HEK293T (cell line): ENCODE data around the gene LYAR.
A peak's percentile ranks its signal among the peaks of the same experiment; 100 is the strongest.
"Not testable (repeated sequence)": the region's sequence is repeated elsewhere in the genome, so short reads cannot be mapped to it uniquely, and the experiment has no call there.

Experiments
- CTCF ChIA-PET: fragments of 350-600 bp; formaldehyde crosslinking; extraction: SDS; loops from one replicate; lab custom pipeline; 2021; ENCODE audit warnings: antibody characterized with exemption, inconsistent platforms; lab: Yijun Ruan, JAX
- POLR2A ChIA-PET: fragments of 350-600 bp; formaldehyde crosslinking; extraction: SDS; loops from one replicate; lab custom pipeline; 2020; ENCODE audit warnings: antibody characterized with exemption, inconsistent platforms; lab: Yijun Ruan, JAX
- DNase-seq: peaks from one replicate; pipeline ENCODE4 v3.0.0; 2012; ENCODE audit warnings: mixed read lengths; ENCODE audit errors: extremely low spot score
- ARNT ChIP-seq: fragments of 450-650 bp; IDR thresholded peaks from 2 replicates; pipeline ENCODE4 v1.6.1; 2017; ENCODE audit warnings: mild to moderate bottlenecking
- BHLHE40 ChIP-seq: fragments of 450-650 bp; IDR thresholded peaks from 2 replicates; pipeline ENCODE4 v1.6.1; 2016; ENCODE audit warnings: mild to moderate bottlenecking, moderate library complexity, borderline replicate concordance
- CTBP1 ChIP-seq: fragments of 450-650 bp; IDR thresholded peaks from 2 replicates; pipeline ENCODE4 v1.6.1; 2016; ENCODE audit warnings: borderline replicate concordance
- ELF4 ChIP-seq: fragments of 450-650 bp; IDR thresholded peaks from 2 replicates; pipeline ENCODE4 v1.6.1; 2017; ENCODE audit warnings: antibody characterized with exemption
- FOXA1 ChIP-seq: fragments of 450-650 bp; IDR thresholded peaks from 2 replicates; pipeline ENCODE4 v1.6.1; 2016; ENCODE audit warnings: mild to moderate bottlenecking
- FOXK2 ChIP-seq: fragments of 450-650 bp; IDR thresholded peaks from 2 replicates; pipeline ENCODE4 v1.6.1; 2016; ENCODE audit warnings: mild to moderate bottlenecking
- FOXM1 ChIP-seq: fragments of 450-650 bp; IDR thresholded peaks from 2 replicates; pipeline ENCODE4 v1.6.1; 2017; ENCODE audit warnings: mild to moderate bottlenecking, borderline replicate concordance
- HDGF ChIP-seq: fragments of 450-650 bp; IDR thresholded peaks from 2 replicates; pipeline ENCODE4 v1.6.1; 2017; ENCODE audit warnings: antibody characterized with exemption, borderline replicate concordance
- L3MBTL2 ChIP-seq: fragments of 450-650 bp; conservative IDR thresholded peaks from 2 replicates; pipeline ENCODE4 v1.6.1; 2016; ENCODE audit warnings: mild to moderate bottlenecking
- LEF1 ChIP-seq: fragments of 450-650 bp; IDR thresholded peaks from 2 replicates; pipeline ENCODE4 v1.6.1; 2017; ENCODE audit warnings: mild to moderate bottlenecking, borderline replicate concordance
- NFRKB ChIP-seq: fragments of 450-650 bp; IDR thresholded peaks from 2 replicates; pipeline ENCODE4 v1.6.1; 2016; ENCODE audit warnings: mild to moderate bottlenecking, moderate library complexity
- PKNOX1 ChIP-seq: fragments of 450-650 bp; IDR thresholded peaks from 2 replicates; pipeline ENCODE4 v1.6.1; 2016
- SP1 ChIP-seq: fragments of 450-650 bp; IDR thresholded peaks from 2 replicates; pipeline ENCODE4 v1.6.1; 2017
- SUZ12 ChIP-seq: fragments of 450-650 bp; IDR thresholded peaks from 2 replicates; pipeline ENCODE4 v1.6.1; 2016; ENCODE audit warnings: mild to moderate bottlenecking
- TARDBP ChIP-seq: fragments of 450-650 bp; IDR thresholded peaks from 2 replicates; pipeline ENCODE4 v1.6.1; 2016
- ZNF384 ChIP-seq: fragments of 450-650 bp; IDR thresholded peaks from 2 replicates; pipeline ENCODE4 v1.6.1; 2016

The LYAR gene

GRCh38 chr4:4267981-4268380 lies 22.0 kb downstream of the LYAR start:
- no peak for DNase-seq
- TF ChIP-seq TARDBP (no peak), ZNF384 (no peak), NFRKB (no peak), FOXM1 (no peak), L3MBTL2 (no peak), SUZ12 (no peak), FOXA1 (no peak), ELF4 (no peak), FOXK2 (no peak), LEF1 (no peak)
- ChIA-PET POLR2A (interaction anchor here (1.5 kb wide), 1 partner anchor 22 kb away, joined by 3 read pairs; the partner anchor contains the start of genes LYAR and ZBTB49), CTCF (no interaction called here)

- TF ChIP-seq PKNOX1 (peak; percentile 59), CTBP1 (no peak), NFRKB (no peak), ARNT (no peak), LEF1 (no peak), ZNF384 (no peak), SUZ12 (no peak)
- ChIA-PET POLR2A (interaction anchor here (1.0 to 2.2 kb wide), 2 partner anchors 9 to 12 kb away, joined by 3 to 19 read pairs; partner anchors contain the start of gene TMEM128), CTCF (interaction anchor here (0.7 to 1.5 kb wide), 5 partner anchors 12 to 171 kb away, joined by 3 to 6 read pairs (median 4); partner anchors contain the start of gene TMEM128)
- peak; percentile 55 for DNase-seq
These were observed 29.7 kb downstream of the LYAR start for GRCh38 chr4:4260185-4260751.

- no peak for DNase-seq
- TF ChIP-seq ARNT (no peak), SP1 (no peak), ZNF384 (no peak), TARDBP (no peak), BHLHE40 (no peak), FOXK2 (no peak), NFRKB (no peak), CTBP1 (no peak), FOXA1 (no peak), PKNOX1 (no peak), FOXM1 (no peak), SUZ12 (no peak), L3MBTL2 (no peak), LEF1 (no peak), HDGF (no peak), ELF4 (no peak)
- ChIA-PET CTCF (interaction anchor here (0.9 to 1.5 kb wide), 4 partner anchors 11 to 79 kb away, joined by 3 to 6 read pairs (median 4); partner anchors contain the start of gene TMEM128), POLR2A (interaction anchor here (2.2 kb wide), 1 partner anchor 11 kb away, joined by 19 read pairs; the partner anchor contains the start of gene TMEM128)
These were observed 30.4 kb downstream of the LYAR start for GRCh38 chr4:4259484-4260100.

GRCh38 chr4:4257705-4258104 lies 32.2 kb downstream of the LYAR start:
- POLR2A ChIA-PET, CTCF ChIA-PET, DNase-seq: not testable (repeated sequence)

- DNase-seq, result no peak
- TF ChIP-seq NFRKB (no peak), FOXM1 (no peak), BHLHE40 (no peak), SUZ12 (no peak), L3MBTL2 (no peak), FOXA1 (no peak), FOXK2 (no peak), PKNOX1 (no peak), CTBP1 (no peak), ELF4 (no peak), ZNF384 (no peak), TARDBP (no peak)
- ChIA-PET POLR2A (no interaction called here), CTCF (no interaction called here)
These were observed 33.2 kb downstream of the LYAR start for GRCh38 chr4:4256799-4257198.

GRCh38 chr4:4254666-4255065 lies 35.3 kb downstream of the LYAR start:
- POLR2A ChIA-PET, result no interaction called here
- no peak for TF ChIP-seq NFRKB
- no peak for TF ChIP-seq BHLHE40
- no peak for TF ChIP-seq L3MBTL2
- TF ChIP-seq TARDBP, result no peak
- TF ChIP-seq CTBP1, result no peak
- no peak for TF ChIP-seq ELF4
- no peak for TF ChIP-seq SP1
- CTCF ChIA-PET, result no interaction called here
- DNase-seq, result no peak
